ENCODE data around the gene GPR143.
"Not testable (repeated sequence)": the region's sequence is repeated elsewhere in the genome, so short reads cannot be mapped to it uniquely, and the experiment has no call there.

The GPR143 gene

GRCh38 chrX:9768321-9768839 lies 2.7 kb upstream of the GPR143 start:
- not testable (repeated sequence) for DNase-seq (ENCODE audit: low read depth in 2 of 2)

GRCh38 chrX:9767375-9767774 lies 1.7 kb upstream of the GPR143 start:
- no peak for DNase-seq (ENCODE audit: low read depth in 2 of 2)

GRCh38 chrX:9765072-9765736 lies 443 bp downstream of the GPR143 start:
- DNase-seq (ENCODE audit: low read depth in 2 of 2), result no peak

- no peak for DNase-seq (ENCODE audit: low read depth in 2 of 2)
Observed at GRCh38 chrX:9759337-9759736, 6.3 kb downstream of the GPR143 start.

GRCh38 chrX:9758021-9758638 lies 7.5 kb downstream of the GPR143 start:
- no peak for DNase-seq (ENCODE audit: low read depth in 2 of 2)

GRCh38 chrX:9757366-9757765 lies 8.3 kb downstream of the GPR143 start:
- no peak for DNase-seq (ENCODE audit: low read depth in 2 of 2)

GRCh38 chrX:9749146-9749692 lies 16.4 kb downstream of the GPR143 start:
- no peak for DNase-seq (ENCODE audit: low read depth in 2 of 2)

GRCh38 chrX:9747644-9748043 lies 18.0 kb downstream of the GPR143 start:
- DNase-seq (ENCODE audit: low read depth in 2 of 2), result no peak

- DNase-seq (ENCODE audit: low read depth in 2 of 2), result no peak
Observed at GRCh38 chrX:9746148-9746888, 19.3 kb downstream of the GPR143 start.

- no peak for DNase-seq (ENCODE audit: low read depth in 2 of 2)
Observed at GRCh38 chrX:9745417-9746115, 20.1 kb downstream of the GPR143 start.

- DNase-seq (ENCODE audit: low read depth in 2 of 2), result no peak
Observed at GRCh38 chrX:9739130-9739529, 26.5 kb downstream of the GPR143 start.

GRCh38 chrX:9738151-9738550 lies 27.5 kb downstream of the GPR143 start:
- no peak for DNase-seq (ENCODE audit: low read depth in 2 of 2)

- no peak for DNase-seq (ENCODE audit: low read depth in 2 of 2)
Observed at GRCh38 chrX:9737363-9737762, 28.3 kb downstream of the GPR143 start.

GRCh38 chrX:9730752-9731151 lies 34.9 kb downstream of the GPR143 start:
- DNase-seq (ENCODE audit: low read depth in 2 of 2), result peak in 1 of 2 donors; percentile 4

- DNase-seq (ENCODE audit: low read depth in 2 of 2), result no peak
Observed at GRCh38 chrX:9730078-9730477, 35.6 kb downstream of the GPR143 start.

- DNase-seq (ENCODE audit: low read depth in 2 of 2), result no peak
Observed at GRCh38 chrX:9729171-9729885, 36.3 kb downstream of the GPR143 start.

GRCh38 chrX:9728261-9728660 lies 37.4 kb downstream of the GPR143 start:
- no peak for DNase-seq (ENCODE audit: low read depth in 2 of 2)

- no peak for DNase-seq (ENCODE audit: low read depth in 2 of 2)
Observed at GRCh38 chrX:9724711-9725110, 40.9 kb downstream of the GPR143 start.

- DNase-seq (ENCODE audit: low read depth in 2 of 2), result no peak
Observed at GRCh38 chrX:9717376-9717775, 48.3 kb downstream of the GPR143 start.

GRCh38 chrX:9710332-9710731 lies 55.3 kb downstream of the GPR143 start:
- no peak for DNase-seq (ENCODE audit: low read depth in 2 of 2)

GRCh38 chrX:9708923-9709553 lies 56.6 kb downstream of the GPR143 start:
- peak; percentile 37 to 56 for DNase-seq (ENCODE audit: low read depth in 2 of 2)

All from stimulated activated CD8-positive, alpha-beta memory T cell treated with anti-CD3 and anti-CD28 coated beads, Interleukin-15, amount 100 ng/mL, for 48 hours (primary cell).